Astrocyte (in vitro differentiated cells and primary cell): ENCODE results near the gene MIS18A.
"Not testable (repeated sequence)": the region's sequence is repeated elsewhere in the genome, so short reads cannot be mapped to it uniquely, and the experiment has no call there.

Experiments
- CTCF ChIP-seq: IDR thresholded peaks from 2 replicates; pipeline ENCODE4 v1.5.1; 2011; ENCODE audit warnings: low read depth, mild to moderate bottlenecking, inconsistent platforms, low read length, moderate library complexity; ENCODE audit not compliant: insufficient read depth
- EZH2 ChIP-seq: IDR thresholded peaks from 2 replicates; pipeline ENCODE4 v1.6.1; 2012; ENCODE audit warnings: mild to moderate bottlenecking, low read length, inconsistent platforms; ENCODE audit not compliant: insufficient read depth

GRCh38 chr21:32310976-32311375 lies 32.1 kb upstream of the MIS18A start:
- not testable (repeated sequence) for TF ChIP-seq EZH2, CTCF
